Embryonic facial prominence (tissue), 1 donor: ENCODE measurements around the gene GALK2.

ENCODE experiments used
- DNase-seq: peaks from one replicate; pipeline ENCODE4 v3.0.0-alpha.2; 2016; ENCODE audit errors: extremely low spot score

GALK2 gene

DNA sequence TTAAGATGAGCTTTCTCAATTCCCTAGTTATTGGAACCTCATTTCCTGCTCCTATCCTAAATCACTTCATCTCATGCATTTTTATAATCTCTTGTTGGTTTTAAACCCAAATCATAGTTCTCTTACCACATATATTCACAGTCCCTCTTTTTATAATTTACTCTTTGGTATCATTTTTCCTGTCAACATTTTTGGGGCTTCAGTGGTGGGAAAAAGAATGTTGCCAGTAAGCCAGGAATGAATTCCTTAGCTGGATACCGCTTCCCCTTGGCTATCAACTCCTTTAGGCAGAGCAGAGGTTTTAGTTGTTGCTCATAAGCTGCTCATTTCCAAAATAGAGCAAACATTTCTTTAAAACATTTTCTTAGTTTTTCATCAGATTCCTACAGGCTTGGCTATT, 112.3 kb downstream of the GALK2 start:
- DNase-seq, result peak; percentile 20

DNA sequence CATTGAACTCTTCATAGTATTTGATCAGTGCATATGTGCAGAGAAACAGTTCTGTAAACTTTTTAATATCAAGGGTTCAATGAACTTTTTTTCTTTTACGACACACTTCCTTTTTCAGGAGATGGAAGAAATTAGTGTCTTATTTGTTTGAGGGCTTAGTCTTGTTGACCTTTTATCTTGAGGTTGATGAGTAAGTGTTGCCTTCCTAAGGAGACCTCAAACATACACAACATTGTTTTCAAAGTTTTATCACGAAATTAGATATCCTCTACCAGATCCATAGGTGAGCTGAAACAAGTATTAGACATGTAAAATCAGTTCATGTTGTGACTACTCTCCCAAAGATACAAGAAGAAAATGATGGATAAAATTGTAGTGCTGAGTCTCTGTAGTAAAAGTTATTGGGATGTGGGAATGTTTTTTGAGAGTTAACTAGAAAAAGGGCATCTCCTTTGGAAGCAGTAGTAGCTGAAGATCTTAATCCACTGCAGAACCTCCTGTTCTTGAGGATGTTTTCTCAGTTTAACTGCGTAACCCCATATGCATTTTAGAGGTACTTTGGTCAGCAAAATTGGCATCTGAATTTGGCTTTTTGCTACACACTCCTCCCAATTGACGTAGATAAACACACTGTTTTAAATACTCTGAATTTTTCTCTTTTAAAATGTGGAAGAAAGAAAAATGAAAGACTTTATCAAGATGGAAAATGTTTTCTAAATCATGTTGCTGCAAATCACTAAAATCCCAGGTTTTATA, 116.8 kb downstream of the GALK2 start:
- DNase-seq, result no peak

DNA sequence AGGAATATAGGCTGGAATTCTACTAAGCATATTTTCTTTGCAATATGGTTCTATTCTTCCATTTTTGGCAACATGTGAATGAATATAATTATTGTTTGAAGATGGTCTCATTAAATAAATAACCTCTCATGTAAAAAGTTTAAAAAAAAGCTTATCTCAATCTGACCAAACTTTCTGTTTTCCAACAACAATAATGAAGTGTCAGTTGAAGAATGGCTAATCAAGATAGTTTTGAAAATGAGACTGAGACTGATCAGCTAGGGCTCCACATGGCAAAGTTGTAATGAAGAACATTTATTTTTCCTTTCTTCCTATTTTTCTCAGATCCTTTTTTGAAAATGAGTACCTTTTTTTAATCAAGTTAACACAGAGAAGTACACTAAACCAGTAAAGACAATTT, 117.4 kb downstream of the GALK2 start:
- DNase-seq, result no peak

DNA sequence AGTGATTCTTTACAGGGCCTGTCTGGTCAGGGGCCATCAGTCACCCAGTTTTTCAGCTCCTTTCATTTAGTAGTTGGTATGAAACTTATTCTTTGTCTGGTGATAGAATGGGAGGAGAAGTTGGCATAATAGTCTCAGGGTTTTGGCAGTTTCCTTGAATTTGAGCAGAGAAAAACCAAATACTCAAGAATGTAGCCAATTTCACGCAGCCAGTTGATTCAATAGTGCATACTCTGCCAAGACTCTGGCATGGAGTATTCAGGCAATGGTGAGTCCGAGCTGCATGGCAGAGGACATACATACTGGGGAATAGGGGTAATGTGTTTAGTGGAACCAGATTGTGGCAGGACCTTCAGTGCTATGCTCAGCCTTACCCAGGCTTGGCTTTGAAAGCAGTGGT, 118.3 kb downstream of the GALK2 start:
- no peak for DNase-seq

DNA sequence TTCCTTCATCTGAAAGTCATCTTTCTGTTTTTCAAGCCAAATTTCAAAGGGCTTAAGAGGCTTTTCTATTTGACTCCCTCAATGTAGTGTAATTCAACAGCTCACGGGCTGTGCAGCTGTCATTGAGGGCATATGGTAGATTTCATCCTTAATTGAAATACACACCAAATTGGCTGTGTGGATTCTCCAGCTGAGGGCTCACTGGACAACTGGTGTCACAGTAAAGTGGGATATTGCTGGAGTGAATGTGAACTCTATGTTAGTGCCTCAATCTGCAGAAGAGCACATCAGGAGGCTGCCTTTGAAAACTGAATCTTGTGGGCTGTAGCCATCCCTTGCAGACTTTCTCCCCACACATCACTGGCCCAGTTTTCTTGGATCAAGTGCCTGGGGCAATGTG, 120.1 kb downstream of the GALK2 start:
- no peak for DNase-seq

DNA sequence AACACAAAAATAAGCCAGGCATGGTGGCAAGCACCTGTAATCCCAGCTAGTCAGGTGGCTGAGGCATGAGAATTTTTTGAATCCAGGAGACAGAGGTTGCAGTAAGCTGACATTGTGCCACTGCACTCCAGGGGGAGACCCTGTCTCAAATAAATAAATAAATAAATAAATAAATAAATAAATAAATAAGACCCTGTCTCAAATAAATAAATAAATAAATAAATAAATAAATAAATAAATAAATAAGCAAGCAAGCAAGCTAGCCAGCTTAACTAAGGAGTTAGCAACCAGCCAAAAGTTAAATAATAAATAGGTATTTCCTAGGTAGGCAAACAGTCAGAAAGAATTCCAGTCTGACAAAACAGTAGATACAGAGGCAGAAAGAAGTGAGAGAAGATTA, 123.9 kb downstream of the GALK2 start:
- DNase-seq, result no peak

DNA sequence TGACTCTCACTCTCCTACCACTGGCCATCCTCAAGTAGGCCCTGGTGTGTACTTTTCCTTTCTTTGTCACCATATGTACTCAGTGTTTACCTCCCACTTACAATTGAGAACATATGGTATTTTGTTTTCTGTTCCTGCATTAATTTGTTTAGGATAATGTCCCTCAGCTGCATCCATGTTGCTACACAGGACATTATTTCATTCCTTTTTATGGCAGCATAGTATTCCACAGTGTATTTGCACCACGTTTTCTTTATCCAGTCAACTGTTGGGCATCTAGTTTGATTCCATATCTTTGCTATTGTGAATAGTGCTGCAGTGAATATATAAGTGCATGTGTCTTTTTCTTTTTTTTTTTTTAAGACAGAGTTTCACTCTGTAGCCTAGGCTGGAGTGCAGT, 126.2 kb downstream of the GALK2 start:
- no peak for DNase-seq

DNA sequence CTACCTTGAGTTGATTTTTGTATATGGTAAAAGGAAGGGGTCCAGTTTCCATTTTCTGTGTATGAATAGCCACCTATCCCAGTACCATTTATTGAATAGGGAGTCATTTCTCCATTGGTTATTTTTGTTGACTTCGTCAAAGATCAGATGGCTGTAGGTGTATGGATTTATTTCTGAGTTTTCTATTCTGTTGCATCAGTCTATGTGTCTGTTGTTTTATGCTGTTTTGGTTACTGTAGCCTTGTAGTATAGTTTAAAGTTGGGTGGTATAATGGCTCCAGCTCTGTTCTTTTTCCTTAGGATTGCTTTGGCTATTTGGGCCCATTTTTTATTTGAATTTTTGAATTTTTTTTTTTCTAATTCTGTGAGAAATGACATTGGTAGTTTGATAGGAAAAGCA, 127.5 kb downstream of the GALK2 start:
- no peak for DNase-seq

DNA sequence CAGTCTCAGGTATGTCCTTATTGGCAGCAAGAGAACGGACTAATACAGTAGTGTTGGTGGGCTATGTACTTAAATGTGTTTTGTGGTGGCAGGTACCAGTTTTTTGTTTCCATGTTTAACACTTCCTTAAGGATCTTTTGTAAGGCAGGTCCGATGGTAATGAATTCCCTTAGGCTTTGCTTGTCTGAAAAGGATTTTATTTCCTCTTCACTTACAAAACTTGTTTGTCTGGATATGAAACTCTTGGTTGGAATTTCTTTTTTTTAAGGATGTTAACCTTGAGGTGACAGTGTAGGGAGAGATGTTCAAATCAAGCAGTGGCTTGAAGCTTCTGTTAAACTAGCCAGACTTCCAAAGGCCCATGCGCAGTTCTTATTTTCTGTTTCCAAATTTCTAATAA, 130.8 kb downstream of the GALK2 start:
- DNase-seq, result no peak

DNA sequence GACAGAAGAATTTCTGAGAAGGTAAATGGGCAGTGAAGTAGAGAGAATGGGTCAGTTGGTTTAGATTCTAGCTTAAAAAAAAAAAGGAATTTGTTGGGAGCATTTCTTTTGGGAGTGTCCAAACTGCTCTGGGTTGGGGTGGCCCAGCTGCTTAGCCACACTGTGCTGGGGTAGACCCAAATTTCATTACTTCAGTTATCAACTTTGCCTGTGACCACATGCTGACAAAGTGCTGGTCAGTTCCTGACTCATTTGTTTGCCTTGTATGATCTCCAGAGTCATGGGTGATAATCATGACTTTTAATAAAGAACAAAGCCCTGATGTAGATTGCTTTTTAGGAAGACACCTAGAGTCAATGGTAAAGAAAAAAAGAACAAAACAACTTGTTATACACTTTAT, 131.5 kb downstream of the GALK2 start:
- no peak for DNase-seq

DNA sequence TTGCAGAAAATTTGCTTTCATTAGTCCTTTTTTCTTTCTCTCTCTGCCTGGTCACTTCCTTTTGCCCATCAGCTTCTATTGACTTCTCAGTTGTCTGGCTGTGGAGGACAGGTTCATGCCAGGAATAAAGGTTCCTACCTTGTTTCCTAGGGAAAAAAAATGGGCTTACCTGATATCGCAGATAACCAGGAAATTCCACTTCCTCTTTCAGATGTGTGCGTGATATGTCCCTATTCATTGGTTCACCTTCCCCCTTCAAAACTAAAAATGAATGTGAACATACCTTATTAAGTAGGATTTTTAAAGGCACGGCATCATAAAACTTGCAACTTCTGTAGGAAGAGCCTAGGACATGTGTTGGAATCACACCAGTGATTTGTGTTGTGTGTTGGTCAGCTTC, 133.0 kb downstream of the GALK2 start:
- DNase-seq, result no peak

DNA sequence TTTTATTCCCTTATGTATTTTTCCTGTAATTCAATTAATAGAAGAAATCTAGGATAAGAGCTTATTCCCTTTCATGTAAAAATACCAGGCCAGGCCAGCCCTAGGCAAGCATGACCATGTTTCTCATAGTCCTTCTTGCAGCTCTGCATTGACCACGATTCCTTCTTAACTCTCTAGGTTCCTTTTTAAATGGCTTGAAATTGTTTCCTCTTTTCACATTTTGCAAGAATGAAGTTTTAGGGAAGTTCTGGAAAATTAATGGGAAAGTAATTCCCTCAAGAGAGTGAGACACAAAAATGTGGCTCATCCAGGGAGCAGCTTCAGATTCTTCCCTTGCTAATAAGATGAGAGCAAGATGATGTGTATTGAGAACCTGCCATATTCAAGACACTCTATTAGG, 136.5 kb downstream of the GALK2 start:
- DNase-seq, result no peak

DNA sequence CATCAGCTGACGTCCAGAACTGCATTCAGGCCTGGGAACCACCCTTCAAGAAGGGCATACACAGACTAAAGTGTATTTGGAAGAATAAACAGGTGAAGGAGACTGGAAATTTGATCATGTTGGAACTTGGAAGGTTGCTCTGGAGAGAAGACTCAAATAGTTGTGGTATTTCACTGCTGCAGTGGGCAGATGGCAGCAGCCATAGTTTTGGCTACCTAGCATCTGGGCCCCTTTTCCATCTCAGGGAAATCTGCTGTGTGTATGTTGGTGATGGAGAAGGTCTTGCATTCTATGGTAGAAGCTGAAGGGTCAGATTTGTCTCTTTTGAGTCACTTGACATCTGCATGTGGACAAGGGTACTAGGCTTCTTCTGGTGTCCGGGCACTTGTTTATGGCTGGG, 138.6 kb downstream of the GALK2 start:
- no peak for DNase-seq

DNA sequence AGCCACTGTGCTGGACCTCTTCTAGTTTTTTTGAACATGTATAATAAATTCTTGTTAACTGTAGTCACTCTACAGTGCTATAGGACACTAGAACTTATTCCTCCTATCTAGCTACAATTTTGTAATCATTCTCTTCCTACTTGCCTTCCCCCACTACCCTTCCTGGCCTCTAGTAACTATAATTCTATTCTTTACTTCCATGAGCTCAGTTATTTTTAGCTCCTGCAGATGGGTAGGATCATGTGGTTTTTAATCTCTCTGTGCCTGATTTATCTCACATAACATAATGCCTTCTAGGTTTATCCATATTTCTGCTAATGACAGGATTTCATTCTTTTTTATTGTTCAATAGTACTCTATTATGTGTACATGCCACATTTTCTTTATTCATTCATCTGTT, 139.8 kb downstream of the GALK2 start:
- DNase-seq, result no peak

DNA sequence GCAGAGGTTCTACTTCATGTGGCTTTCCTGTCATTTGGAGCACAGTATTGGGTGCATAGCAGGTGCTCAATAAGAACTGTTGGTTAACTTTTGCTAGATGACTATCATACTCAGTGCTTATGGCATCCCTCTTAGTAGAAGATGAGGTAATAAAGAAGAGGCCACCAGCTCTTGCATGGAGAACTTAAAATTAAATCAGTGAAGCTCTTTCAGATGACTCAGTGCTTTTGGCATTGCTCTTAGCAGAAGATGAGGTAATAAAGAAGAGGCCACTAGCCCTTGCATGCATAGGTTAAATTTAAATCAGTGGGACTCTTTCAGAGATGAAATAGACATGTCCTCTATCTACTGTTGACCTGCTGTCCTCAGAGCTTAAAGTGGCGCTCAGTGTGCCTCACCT, 143.6 kb downstream of the GALK2 start:
- no peak for DNase-seq

DNA sequence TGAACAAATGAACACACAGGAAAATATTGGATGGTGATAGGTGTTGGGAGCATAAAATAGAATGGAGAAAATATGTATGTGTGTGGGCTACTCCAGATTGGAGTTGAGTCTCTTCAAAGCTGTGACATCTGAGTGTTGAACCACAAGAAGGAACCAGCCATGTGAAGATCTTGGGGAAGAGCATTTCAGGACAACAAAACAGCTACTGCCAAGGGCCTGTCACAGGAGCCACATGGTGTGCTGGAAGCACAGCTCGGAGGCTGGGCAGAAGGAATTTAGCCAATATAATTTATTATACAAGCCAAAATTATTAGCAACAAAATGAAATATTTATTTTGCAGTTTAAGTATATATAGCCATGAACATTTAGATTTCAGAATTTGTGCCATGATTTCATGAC, 144.7 kb downstream of the GALK2 start:
- DNase-seq, result no peak

DNA sequence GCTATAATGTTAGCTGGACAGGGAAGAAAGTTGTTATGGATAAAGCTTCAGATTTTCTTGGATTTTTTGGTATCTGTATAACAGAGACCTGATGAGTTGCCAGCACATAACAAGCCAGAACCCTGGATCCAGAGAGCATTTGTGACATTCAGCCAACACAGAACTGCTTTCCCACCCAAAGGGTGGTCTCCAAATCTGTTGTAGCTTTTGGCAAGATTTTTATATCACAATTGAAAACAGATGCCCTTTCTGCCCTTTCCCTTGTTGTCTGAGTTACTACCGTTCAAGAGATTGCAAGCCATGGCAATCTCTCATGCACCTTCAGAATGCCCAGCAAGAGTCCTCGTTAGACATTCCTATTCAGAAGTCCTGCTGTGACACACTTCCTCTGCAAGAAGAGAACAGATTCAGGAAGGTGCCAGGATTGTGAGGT, 145.4 kb downstream of the GALK2 start:
- DNase-seq, result no peak

DNA sequence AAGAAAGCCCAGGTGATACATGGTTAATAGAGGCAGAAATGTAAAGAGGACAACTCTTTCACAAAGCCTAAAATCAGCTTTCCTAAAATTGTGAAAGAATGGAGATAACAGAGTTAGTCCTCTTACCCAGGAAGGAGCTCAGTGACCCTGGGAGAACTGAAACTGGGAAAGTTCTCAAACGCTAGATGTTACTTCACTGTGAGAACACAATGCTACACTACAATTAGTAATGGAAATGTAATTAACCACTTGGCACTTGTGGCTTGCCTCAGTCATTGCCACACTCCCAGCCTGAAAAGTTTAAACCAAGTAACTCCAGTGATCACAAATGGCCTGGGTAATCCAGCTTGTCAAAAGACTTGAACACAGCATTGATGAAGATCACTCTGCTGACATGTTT, 150.3 kb downstream of the GALK2 start:
- DNase-seq, result no peak

DNA sequence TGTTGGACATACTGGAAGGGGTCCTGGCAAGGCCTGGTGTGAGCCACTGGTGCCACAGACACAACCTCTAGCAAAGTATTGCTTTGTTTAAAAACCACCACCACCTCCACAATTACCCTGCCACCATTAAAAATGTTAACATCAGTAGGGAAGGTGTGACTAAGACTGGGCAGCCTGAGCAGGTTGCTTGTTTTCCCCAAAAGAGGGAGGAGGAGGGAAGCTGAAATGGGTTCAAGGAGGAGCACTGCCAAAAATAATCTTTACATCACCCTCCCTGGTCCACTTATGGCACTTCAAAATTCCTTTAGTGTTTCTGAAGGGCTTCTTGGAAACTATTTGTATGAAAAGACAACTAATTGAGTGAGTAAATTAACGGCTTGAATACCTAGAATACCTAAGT, 153.2 kb downstream of the GALK2 start:
- no peak for DNase-seq

DNA sequence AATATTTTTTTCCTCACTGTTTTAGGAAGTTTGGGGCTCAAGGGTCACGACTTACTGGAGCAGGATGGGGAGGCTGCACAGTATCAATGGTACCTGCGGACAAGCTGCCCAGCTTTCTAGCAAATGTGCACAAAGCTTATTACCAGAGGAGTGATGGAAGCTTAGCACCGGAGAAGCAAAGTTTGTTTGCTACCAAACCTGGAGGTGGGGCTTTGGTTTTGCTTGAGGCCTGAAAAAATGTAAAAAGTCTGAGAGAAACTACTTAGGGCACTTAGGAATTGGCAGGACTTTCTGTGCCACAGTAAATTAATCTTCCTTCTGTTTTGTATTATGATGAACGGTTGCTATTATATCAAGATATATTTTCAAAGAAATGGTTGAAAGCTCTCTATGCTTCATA, 157.9 kb downstream of the GALK2 start:
- no peak for DNase-seq

DNA sequence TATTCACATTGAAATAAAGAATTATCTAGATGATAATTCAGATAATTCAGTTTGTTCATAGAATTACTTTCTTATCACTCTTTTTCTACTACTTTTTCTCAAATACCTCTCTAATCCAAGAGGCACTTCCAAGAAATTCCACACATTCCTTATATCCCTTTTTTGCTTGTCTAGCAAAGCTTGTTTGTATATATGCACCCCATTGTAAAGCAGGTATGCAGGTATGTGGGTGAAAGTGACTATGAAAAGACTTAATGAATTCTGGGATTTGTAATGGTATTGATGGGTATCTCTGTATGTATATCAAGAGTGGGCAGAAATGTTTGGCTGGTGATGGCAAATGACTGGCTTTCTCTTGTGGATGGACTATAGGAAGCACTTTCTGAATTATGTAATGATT, 158.9 kb downstream of the GALK2 start:
- DNase-seq, result no peak

DNA sequence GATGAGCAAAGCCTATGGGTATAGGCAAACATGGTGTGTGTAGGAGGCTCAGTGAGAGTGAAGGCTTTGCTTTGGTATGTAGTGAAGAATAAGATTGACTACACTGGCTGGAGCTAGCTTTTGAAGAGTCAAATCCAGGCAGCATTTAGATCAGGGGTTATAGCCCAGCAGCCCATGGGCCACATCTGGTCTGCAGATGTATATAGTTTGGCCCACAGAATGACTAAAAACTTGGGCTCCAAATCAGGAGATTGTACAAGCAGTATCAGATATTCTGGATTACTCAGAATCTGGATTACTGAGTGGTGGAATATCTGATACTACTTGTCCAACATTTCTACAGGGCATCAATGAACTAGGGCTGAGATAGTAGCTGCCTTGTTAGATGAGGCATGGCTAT, 160.1 kb downstream of the GALK2 start:
- DNase-seq, result no peak

DNA sequence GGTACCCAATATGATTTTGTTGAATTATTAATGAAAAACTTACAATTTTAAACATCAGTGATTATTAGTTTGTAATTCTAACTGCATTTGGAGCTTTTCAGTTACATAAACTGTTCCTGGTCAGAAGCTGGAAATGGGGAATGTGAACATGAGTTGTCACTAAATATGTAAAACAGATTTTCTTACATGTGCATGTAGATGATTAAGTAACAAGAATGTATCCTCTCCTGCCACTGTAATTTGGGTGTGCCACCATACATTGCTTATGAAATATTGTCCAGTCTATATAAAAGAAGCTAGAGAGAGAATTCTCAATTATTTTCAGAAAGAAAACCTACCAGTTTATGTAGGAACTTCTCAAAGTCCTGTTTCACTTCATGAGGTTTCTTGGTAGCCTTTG, 161.4 kb downstream of the GALK2 start:
- no peak for DNase-seq

DNA sequence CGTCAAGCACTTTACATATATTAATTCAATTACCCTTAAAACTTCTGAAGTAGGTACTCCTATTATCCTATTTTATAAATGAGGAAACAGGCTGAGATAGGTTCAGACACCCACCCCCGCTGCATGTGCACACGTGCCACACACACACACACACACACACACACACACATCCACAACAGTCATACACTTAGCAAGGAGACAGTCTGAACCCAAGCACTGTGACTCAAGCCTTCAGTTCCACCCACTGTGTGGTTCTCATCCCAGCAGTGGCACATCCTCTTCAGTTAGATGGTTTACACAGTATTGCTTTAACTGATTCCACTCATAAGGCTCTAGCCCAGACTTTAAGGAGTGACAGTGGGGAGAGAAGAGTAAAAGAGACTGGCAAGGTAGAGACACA, 161.9 kb downstream of the GALK2 start:
- DNase-seq, result no peak
